ACC112 (cell line): ENCODE results near the gene FAM228A.

ENCODE experiments used
- H2AFZ ChIP-seq: fragments of 200-600 bp; sonication (generic); one replicate; pipeline ENCODE4 v1.6.0; 2017; ENCODE audit warnings: antibody characterized with exemption, low read length; ENCODE audit not compliant: unreplicated experiment
- H3K27ac ChIP-seq: fragments of 200-600 bp; sonication (generic); 2 replicates; pipeline ENCODE4 v1.5.1; 2014; ENCODE audit warnings: low read depth, mild to moderate bottlenecking, antibody characterized with exemption, low read length, moderate library complexity
- H3K27me3 ChIP-seq: fragments of 200-600 bp; sonication (generic); 2 replicates; pipeline ENCODE4 v1.6.1; 2014; ENCODE audit warnings: mild to moderate bottlenecking, antibody characterized with exemption, low read length, moderate library complexity, mixed read lengths; ENCODE audit not compliant: insufficient read depth
- H3K36me3 ChIP-seq: fragments of 200-600 bp; sonication (generic); 2 replicates; pipeline ENCODE4 v1.6.1; 2016; ENCODE audit warnings: mild to moderate bottlenecking, antibody characterized with exemption, low read length, moderate library complexity, mixed read lengths; ENCODE audit not compliant: insufficient read depth
- H3K4me1 ChIP-seq: fragments of 200-600 bp; sonication (generic); one replicate; pipeline ENCODE4 v1.6.1; 2016; ENCODE audit warnings: low read length, mixed read lengths; ENCODE audit not compliant: insufficient read depth, unreplicated experiment, control insufficient read depth
- H3K4me3 ChIP-seq: fragments of 200-600 bp; sonication (generic); 2 replicates; pipeline ENCODE4 v1.5.1; 2014; ENCODE audit warnings: mild to moderate bottlenecking, low read depth, low read length
- H3K79me2 ChIP-seq: fragments of 200-600 bp; sonication (generic); one replicate; pipeline ENCODE4 v1.6.0; 2016; ENCODE audit warnings: low read length; ENCODE audit not compliant: control insufficient read depth, unreplicated experiment, insufficient read depth

The FAM228A gene

DNA sequence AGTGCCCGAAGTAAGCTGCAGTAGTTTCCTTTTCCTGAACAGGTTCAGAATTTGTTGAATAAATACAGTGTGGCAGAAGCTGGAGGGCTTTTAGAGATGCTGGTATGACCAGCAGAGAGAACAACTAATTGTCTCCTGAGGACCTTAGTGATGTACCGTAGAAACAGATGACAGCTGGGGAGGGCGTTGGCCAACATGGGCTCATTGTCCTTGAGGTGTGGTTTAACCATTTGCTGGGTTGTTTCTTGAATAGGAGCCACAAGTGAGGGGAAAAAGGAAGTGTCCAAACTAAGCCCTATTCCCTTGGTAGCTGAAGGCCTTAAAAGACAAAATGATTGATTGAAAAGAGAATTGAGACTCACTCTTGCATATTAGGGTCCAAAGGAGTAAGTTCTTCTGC is 11.7 kb upstream of the FAM228A start:
- no peaks in the 10 kb centered on the region for H3K79me2 ChIP-seq
- no peaks in the 10 kb centered on the region for H3K4me1 ChIP-seq
- H3K4me3 ChIP-seq = no peak overlapping the region
- H3K36me3 ChIP-seq = no peaks in the 10 kb centered on the region
- H2AFZ ChIP-seq = no peak overlapping the region
- H3K27ac ChIP-seq = no peak overlapping the region
- no peaks in the 10 kb centered on the region for H3K27me3 ChIP-seq

GRCh38 chr2:24163601-24164000 is 11.3 kb upstream of the FAM228A start:
- Histone ChIP-seq H3K36me3 (no peaks in the 10 kb centered on the region), H3K27me3 (no peaks in the 10 kb centered on the region), H2AFZ (no peak overlapping the region), H3K27ac (no peak overlapping the region), H3K4me3 (no peak overlapping the region), H3K4me1 (no peaks in the 10 kb centered on the region), H3K79me2 (no peaks in the 10 kb centered on the region)

DNA sequence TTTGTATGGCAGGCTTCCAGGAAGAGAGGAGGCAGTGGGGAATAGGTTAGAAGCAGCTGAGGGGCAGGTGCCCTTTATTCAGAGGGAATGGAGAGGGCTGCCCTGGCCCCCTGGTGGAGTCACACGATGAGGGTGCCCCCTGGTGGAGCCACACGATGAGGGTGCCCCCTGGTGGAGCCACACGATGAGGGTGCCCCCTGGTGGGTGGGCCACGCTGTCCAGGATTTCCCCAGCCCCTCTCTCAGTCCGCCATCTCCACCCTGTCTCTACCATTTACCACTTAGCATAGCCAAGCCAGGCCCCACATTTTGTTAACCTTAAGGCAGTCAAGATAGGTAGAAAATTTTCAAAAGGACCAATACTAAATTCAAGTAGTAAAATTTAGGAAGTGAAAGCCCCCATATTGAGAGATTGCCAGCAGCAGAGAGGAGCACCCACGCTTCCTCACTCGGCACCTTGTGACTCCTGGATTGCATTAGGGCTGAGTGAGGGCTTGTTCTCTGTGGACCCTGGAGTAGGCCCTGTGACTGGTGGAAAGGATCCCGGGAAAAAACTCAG is 10.4 kb upstream of the FAM228A start:
- H3K4me1 ChIP-seq = no peaks in the 10 kb centered on the region
- H2AFZ ChIP-seq = no peak overlapping the region
- no peak overlapping the region for H3K27ac ChIP-seq
- H3K27me3 ChIP-seq = no peaks in the 10 kb centered on the region
- H3K36me3 ChIP-seq = no peaks in the 10 kb centered on the region
- H3K4me3 ChIP-seq = no peak overlapping the region
- H3K79me2 ChIP-seq = no peaks in the 10 kb centered on the region

- Histone ChIP-seq H3K36me3 (no peaks in the 10 kb centered on the region), H3K4me1 (no peaks in the 10 kb centered on the region), H2AFZ (no peak overlapping the region)
Measured at GRCh38 chr2:24169023-24169422, 5.8 kb upstream of the FAM228A start.

DNA sequence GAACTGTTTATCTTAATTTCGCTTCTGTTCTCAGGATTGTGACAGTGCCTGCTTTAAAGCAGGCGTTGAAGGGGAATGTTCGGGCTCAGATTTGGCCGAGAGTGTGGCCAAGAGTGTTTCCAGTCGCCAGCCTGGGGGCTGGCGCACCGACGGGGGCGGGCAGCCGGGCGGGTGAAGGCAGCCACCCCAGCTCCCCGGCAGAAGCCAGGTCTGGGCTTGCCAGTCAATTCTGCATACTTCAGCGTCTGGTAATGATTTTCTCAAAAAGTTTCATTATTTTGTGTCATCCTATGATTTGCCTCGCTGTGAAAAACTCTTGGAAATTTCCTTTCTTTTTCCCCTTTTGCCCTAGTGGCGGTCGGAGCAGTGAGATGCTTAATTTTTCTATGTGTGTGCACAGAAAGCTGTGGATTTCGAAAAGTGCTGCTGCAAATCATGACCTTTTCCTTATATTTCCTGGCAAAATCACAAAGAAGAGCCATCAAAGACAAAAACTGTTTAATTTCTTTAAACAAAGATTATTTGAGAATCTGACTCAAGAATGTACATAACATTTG is 856 bp downstream of the FAM228A start:
- Histone ChIP-seq H3K79me2 (no peaks in the 10 kb centered on the region), H3K27me3 (no peaks in the 10 kb centered on the region), H3K4me1 (no peaks in the 10 kb centered on the region), H3K36me3 (no peaks in the 10 kb centered on the region), H3K4me3 (peak overlapping the region; percentile 70), H2AFZ (peak overlapping the region; percentile 84), H3K27ac (no peak overlapping the region)

More at GRCh38 chr2:24169023-24169422, 5.8 kb upstream of the FAM228A start:
- Histone ChIP-seq H3K27ac (no peak overlapping the region), H3K79me2 (no peaks in the 10 kb centered on the region), H3K27me3 (no peaks in the 10 kb centered on the region), H3K4me3 (no peak overlapping the region)

GRCh38 chr2:24176326-24176725 is 1.5 kb downstream of the FAM228A start:
- Histone ChIP-seq H2AFZ (no peak overlapping the region), H3K4me1 (no peaks in the 10 kb centered on the region), H3K27me3 (no peaks in the 10 kb centered on the region), H3K36me3 (no peaks in the 10 kb centered on the region), H3K79me2 (no peaks in the 10 kb centered on the region), H3K27ac (no peak overlapping the region), H3K4me3 (no peak overlapping the region)

- no peaks in the 10 kb centered on the region for H3K36me3 ChIP-seq
- no peaks in the 10 kb centered on the region for H3K4me1 ChIP-seq
- H3K27me3 ChIP-seq = no peaks in the 10 kb centered on the region
- no peak overlapping the region for H3K27ac ChIP-seq
- no peak overlapping the region for H2AFZ ChIP-seq
- H3K79me2 ChIP-seq = no peaks in the 10 kb centered on the region
- H3K4me3 ChIP-seq = no peak overlapping the region
Measured at GRCh38 chr2:24179683-24180082, 4.8 kb downstream of the FAM228A start.

DNA sequence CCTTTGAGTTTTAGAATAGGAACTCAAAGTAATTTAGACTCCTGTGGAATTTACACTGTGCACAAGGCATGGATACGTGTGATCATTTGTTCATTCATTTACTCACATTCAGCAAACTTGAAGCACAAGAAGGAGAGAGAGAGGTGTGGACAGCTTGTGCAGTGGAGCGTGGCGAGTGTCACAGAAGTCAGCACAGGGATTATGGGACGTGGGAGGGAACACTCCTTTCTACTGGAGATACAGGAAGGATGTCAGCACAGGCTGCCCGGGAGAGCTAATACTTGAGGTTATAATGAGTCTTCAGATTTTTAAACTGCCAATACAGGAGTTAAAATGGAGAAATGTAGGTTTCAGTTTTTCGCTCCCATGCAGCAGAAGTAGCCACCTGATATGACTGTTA is 7.0 kb downstream of the FAM228A start:
- H3K27me3 ChIP-seq = no peaks in the 10 kb centered on the region
- H3K79me2 ChIP-seq = no peaks in the 10 kb centered on the region
- H3K36me3 ChIP-seq = no peaks in the 10 kb centered on the region
- H3K4me3 ChIP-seq = no peak overlapping the region
- H3K4me1 ChIP-seq = no peaks in the 10 kb centered on the region
- H2AFZ ChIP-seq = no peak overlapping the region
- H3K27ac ChIP-seq = no peak overlapping the region

- H3K79me2 ChIP-seq = no peaks in the 10 kb centered on the region
- no peaks in the 10 kb centered on the region for H3K36me3 ChIP-seq
- no peak overlapping the region for H3K27ac ChIP-seq
- no peaks in the 10 kb centered on the region for H3K27me3 ChIP-seq
- no peak overlapping the region for H3K4me3 ChIP-seq
- no peak overlapping the region for H2AFZ ChIP-seq
- H3K4me1 ChIP-seq = no peaks in the 10 kb centered on the region
Measured at GRCh38 chr2:24182507-24182906, 7.7 kb downstream of the FAM228A start.

DNA sequence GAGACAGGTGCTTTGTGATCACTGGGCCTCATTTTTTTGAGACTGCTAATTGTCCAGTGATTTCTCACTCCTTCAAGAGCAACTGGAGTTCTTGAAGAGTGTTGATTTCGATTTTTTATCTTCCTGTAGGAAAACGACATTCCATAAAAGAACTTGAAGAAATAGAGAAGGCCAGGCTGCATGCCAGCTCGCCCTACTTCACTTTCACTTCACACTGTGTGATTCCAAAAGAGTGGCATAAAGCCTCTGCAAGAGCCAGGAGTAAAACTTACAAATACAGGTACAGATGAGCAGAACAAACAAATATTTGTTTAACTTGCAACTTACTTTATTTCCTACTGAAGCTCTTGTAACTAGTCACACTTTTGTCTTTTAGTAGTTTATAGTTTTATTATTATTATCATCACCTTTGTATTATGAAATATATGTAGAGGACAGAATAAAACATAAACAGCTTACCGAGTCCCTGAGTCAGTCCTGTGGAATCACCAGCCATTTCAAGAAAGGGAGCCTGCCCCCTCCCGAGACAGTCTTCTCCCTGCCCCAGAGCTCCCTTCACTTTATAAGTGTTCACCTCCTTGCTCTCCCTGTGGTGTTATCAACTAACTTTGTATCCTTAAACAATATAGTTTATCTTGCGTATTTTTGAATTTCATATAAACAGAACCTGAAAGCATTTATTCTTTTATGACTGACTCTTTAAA is 8.7 kb downstream of the FAM228A start:
- no peaks in the 10 kb centered on the region for H3K36me3 ChIP-seq
- no peak overlapping the region for H2AFZ ChIP-seq
- H3K79me2 ChIP-seq = no peaks in the 10 kb centered on the region
- no peak overlapping the region for H3K4me3 ChIP-seq
- no peaks in the 10 kb centered on the region for H3K4me1 ChIP-seq
- no peaks in the 10 kb centered on the region for H3K27me3 ChIP-seq
- H3K27ac ChIP-seq = no peak overlapping the region

- Histone ChIP-seq H3K27ac (no peak overlapping the region), H2AFZ (no peak overlapping the region), H3K4me3 (no peak overlapping the region), H3K4me1 (no peaks in the 10 kb centered on the region), H3K36me3 (no peaks in the 10 kb centered on the region), H3K79me2 (no peaks in the 10 kb centered on the region), H3K27me3 (0 out of 2 replicates have a peak, but pooled peaks cover 3% of the 10 kb centered on the region)
Measured at GRCh38 chr2:24189551-24189950, 14.7 kb downstream of the FAM228A start.
